ENCODE data around the gene OLIG3. TPM values are rescaled to one million over a fixed set of nuclear protein-coding genes. Genes with fewer than 3 reads are reported as not detected.

Gene OLIG3
- total RNA-seq, 1 experiment from 2014 or later = not detected

DNA sequence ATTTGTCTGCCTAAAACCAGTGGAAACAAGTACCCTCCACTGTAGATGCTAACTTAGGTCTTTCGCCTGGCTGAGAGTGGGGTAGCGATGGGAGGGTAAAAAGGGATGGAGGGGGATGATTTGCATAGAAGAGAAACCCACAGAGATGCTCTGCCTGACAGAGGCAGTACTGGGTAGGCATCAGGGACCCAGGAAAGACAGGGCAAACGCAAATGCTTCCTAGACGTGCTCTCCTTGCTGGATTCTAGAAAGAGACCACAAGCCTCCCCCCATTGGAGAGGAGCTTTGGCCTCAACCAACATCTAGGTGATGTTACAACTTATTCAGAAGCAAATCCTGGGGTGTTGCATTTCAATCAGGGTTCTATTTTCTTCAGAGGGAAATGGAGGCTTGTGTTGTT, 3.2 kb downstream of the OLIG3 start:
- ChIA-PET POLR2A (no interaction called here), CTCF (no interaction called here)
- no peak overlapping the region for H3K27ac Mint-ChIP-seq (ENCODE audit: unreplicated experiment)
- H3K27me3 Mint-ChIP-seq (ENCODE audit: insufficient read depth, unreplicated experiment) = peaks cover 3% of the 10 kb centered on the region
- no peak overlapping the region for H3K4me3 ChIP-seq (ENCODE audit: low read depth, low read length)
- H3K9me3 ChIP-seq = no peaks in the 10 kb centered on the region
- TF ChIP-seq, protein P1, sequence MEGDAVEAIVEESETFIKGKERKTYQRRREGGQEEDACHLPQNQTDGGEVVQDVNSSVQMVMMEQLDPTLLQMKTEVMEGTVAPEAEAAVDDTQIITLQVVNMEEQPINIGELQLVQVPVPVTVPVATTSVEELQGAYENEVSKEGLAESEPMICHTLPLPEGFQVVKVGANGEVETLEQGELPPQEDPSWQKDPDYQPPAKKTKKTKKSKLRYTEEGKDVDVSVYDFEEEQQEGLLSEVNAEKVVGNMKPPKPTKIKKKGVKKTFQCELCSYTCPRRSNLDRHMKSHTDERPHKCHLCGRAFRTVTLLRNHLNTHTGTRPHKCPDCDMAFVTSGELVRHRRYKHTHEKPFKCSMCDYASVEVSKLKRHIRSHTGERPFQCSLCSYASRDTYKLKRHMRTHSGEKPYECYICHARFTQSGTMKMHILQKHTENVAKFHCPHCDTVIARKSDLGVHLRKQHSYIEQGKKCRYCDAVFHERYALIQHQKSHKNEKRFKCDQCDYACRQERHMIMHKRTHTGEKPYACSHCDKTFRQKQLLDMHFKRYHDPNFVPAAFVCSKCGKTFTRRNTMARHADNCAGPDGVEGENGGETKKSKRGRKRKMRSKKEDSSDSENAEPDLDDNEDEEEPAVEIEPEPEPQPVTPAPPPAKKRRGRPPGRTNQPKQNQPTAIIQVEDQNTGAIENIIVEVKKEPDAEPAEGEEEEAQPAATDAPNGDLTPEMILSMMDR (IDR thresholded peaks at IDR 0.05; ENCODE audit: insufficient read depth in 1 of 2, low read depth in 1 of 2, low read length in 1 of 2, severe bottlenecking in 1 of 2, unreplicated experiment in 1 of 2) = no peak
- no peaks in the 10 kb centered on the region for H3K36me3 Mint-ChIP-seq (ENCODE audit: insufficient read depth, unreplicated experiment)
- no peaks in the 10 kb centered on the region for H3K4me1 Mint-ChIP-seq (ENCODE audit: low read depth, unreplicated experiment)
- intact Hi-C loops (cut with micrococcal nuclease; ENCODE audit: unreplicated experiment) = no loop called here
- H3K4me3 Mint-ChIP-seq (ENCODE audit: unreplicated experiment) = no peak overlapping the region
- DNase-seq = no peak
- no peaks in the 10 kb centered on the region for H3K27me3 ChIP-seq (replicated peaks; ENCODE audit: control insufficient read depth, insufficient read depth, low read length)
- no peaks in the 10 kb centered on the region for H3K36me3 ChIP-seq (ENCODE audit: control insufficient read depth, insufficient read depth, low read length)
- no TSS peak for BruUV-seq (replicated peaks)
- no peaks in the 10 kb centered on the region for H3K4me1 ChIP-seq
- no peaks in the 10 kb centered on the region for H3K9me3 Mint-ChIP-seq (ENCODE audit: unreplicated experiment)

DNA sequence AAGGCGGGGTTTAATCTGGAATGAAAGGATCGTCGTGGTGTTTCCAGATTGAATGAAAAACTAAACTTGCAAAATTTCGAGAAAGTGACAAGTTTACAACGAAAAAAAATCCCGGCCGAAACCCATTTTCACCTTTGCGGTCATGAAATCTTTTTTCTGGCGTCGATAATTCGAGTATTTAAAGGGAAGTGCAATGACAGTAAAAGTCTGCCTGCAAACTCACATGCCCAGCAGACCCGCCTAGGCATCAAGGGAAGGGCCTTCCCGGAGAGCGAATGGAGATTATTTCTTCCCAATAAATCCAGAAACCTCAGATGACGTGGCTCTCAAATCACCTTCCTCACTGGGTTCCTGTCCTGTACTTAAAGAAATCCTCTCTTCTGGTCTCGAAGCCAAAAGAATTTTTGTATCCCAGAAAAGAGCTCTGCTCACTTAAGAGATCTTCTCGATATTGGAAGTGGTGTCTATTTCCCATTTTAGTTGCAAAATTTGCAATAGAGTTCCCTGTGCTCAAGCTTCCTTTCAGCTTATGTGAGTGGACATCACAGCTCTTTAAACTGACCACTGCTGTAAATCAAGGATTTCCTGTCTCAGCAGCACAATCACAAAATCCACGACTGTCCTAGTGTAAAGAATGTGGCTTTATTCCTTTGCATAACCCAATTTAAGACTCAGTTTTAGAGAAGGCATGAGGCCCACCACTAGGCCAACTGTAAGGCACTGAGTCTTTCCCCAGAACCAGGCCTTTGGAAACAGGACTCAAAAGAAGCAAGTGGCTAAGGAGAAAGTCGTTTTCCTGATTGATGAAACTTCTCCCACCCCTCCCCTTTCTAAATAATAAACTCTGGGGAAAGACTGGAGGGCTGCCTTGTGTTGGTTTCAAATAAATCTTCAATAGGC, 3.9 kb downstream of the OLIG3 start:
- intact Hi-C loops (cut with micrococcal nuclease; ENCODE audit: unreplicated experiment) = no loop called here
- Histone ChIP-seq H3K4me1 (no peaks in the 10 kb centered on the region), H3K9me3 (no peaks in the 10 kb centered on the region), H3K36me3 (ENCODE audit: control insufficient read depth, insufficient read depth, low read length) (no peaks in the 10 kb centered on the region), H3K27me3 (replicated peaks; ENCODE audit: control insufficient read depth, insufficient read depth, low read length) (no peaks in the 10 kb centered on the region), H3K4me3 (ENCODE audit: low read depth, low read length) (no peak overlapping the region)
- H3K27me3 Mint-ChIP-seq (ENCODE audit: insufficient read depth, unreplicated experiment) = peaks cover 3% of the 10 kb centered on the region
- no peaks in the 10 kb centered on the region for H3K4me1 Mint-ChIP-seq (ENCODE audit: low read depth, unreplicated experiment)
- no TSS peak for BruUV-seq (replicated peaks)
- CTCF ChIA-PET = no interaction called here
- H3K27ac Mint-ChIP-seq (ENCODE audit: unreplicated experiment) = no peak overlapping the region
- no peak overlapping the region for H3K4me3 Mint-ChIP-seq (ENCODE audit: unreplicated experiment)
- TF ChIP-seq, protein P1 (IDR thresholded peaks at IDR 0.05; ENCODE audit: insufficient read depth in 1 of 2, low read depth in 1 of 2, low read length in 1 of 2, severe bottlenecking in 1 of 2, unreplicated experiment in 1 of 2) = no peak
- no peak for DNase-seq
- H3K36me3 Mint-ChIP-seq (ENCODE audit: insufficient read depth, unreplicated experiment) = no peaks in the 10 kb centered on the region
- H3K9me3 Mint-ChIP-seq (ENCODE audit: unreplicated experiment) = no peaks in the 10 kb centered on the region
- POLR2A ChIA-PET = no interaction called here

DNA sequence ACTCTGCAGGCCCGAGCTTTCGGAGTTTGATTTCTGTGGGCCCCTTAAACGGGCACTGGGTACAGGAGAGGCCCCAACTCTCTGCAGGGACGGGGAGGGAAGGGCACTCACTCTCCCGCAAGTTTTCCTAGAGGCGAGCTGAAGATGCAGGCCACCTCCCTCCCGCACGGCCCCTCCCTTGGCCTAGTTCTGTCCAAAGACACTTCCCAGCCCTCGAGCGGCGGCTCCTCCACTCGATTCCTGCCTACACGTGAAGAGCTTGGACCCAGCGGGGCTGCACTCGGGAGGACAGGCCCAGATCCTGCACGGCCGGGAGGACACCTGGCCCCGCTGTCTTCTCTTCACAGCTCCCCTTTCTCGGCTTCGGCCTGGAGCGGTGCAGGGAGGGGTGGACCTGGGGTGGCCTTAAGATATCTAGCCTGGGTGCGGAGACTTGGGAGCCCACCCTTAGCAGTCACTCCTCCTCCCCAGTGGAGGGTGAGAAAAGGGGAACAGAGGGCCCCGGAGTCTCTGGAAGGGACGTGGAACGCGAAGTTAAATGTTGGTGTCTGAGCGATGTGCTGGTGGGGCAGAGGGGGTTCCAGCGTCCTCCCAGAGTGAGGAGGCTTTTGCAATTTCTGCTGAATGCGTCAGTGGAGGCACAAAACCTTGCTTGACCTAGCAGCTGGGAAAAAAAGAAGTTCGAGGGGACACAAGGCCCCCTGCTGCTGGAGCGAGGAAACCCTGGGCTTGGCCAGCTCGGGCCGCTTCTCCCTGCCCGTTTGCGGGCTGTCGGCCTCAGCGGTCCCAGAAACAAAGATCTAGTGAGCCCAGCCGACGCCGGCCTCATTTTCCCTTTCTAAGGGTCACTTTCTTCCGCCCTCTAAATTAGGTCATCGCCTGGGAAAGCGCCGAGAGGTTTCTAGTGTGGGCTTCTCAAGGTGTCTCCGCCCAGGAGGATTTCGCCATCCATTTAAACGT, 4.9 kb downstream of the OLIG3 start:
- no peaks in the 10 kb centered on the region for H3K27me3 Mint-ChIP-seq (ENCODE audit: insufficient read depth, unreplicated experiment)
- intact Hi-C loops (cut with micrococcal nuclease; ENCODE audit: unreplicated experiment) = no loop called here
- BruUV-seq (replicated peaks) = no TSS peak
- no peaks in the 10 kb centered on the region for H3K9me3 Mint-ChIP-seq (ENCODE audit: unreplicated experiment)
- Histone ChIP-seq H3K4me1 (no peaks in the 10 kb centered on the region), H3K9me3 (no peaks in the 10 kb centered on the region), H3K36me3 (ENCODE audit: control insufficient read depth, insufficient read depth, low read length) (no peaks in the 10 kb centered on the region), H3K27me3 (replicated peaks; ENCODE audit: control insufficient read depth, insufficient read depth, low read length) (no peaks in the 10 kb centered on the region), H3K4me3 (ENCODE audit: low read depth, low read length) (no peak overlapping the region)
- no peaks in the 10 kb centered on the region for H3K36me3 Mint-ChIP-seq (ENCODE audit: insufficient read depth, unreplicated experiment)
- DNase-seq = no peak
- H3K4me1 Mint-ChIP-seq (ENCODE audit: low read depth, unreplicated experiment) = no peaks in the 10 kb centered on the region
- TF ChIP-seq, protein P1 (IDR thresholded peaks at IDR 0.05; ENCODE audit: insufficient read depth in 1 of 2, low read depth in 1 of 2, low read length in 1 of 2, severe bottlenecking in 1 of 2, unreplicated experiment in 1 of 2) = no peak
- no peak overlapping the region for H3K4me3 Mint-ChIP-seq (ENCODE audit: unreplicated experiment)
- H3K27ac Mint-ChIP-seq (ENCODE audit: unreplicated experiment) = no peak overlapping the region
- CTCF ChIA-PET = no interaction called here
- POLR2A ChIA-PET = no interaction called here

Data from Caco-2 (cell line).